Measurements from ENCODE around the gene PARVA. TPM values are rescaled to one million over a fixed set of nuclear protein-coding genes. Genes with fewer than 3 reads are reported as not detected.

The PARVA gene
- polyA plus RNA-seq, 3 donors, result not detected

DNA sequence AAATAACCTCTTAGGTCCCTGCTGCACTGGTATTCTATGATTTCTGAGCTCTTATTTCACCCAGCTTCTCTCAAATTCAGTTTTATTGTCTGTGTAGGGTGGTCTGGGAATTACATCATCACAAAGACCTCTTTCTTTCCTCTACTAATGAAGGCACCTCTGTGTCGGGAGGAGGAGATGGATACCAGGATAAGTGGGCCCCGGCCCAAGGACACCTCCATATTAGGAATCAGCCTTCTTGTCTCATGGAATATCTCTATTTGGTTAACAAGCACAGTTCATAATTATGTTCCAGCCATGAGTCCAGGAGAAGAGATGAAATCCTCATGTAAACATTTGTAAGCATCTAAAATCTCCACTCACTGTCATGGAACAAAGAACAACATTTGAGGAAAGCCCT is 9.4 kb downstream of the PARVA start:
- peaks cover 0 to 2% of the 10 kb centered on the region in 2 donors for H3K27me3 ChIP-seq (ENCODE audit: control insufficient read depth in 2 of 2, insufficient read depth in 2 of 2, low read length in 2 of 2)
- no peak overlapping the region for H3K4me3 ChIP-seq (replicated peaks in 1 of 3; ENCODE audit: low read depth in 2 of 3, low read length in 3 of 3)
- Mint-ChIP-seq H3K4me1 (no peaks in the 10 kb centered on the region), H3K27ac (no peak overlapping the region), H3K9me3 (peaks cover 0 to 1% (median 0%) of the 10 kb centered on the region in 7 donors), H3K4me3 (no peak overlapping the region), H3K27me3 (ENCODE audit: low read depth in 3 of 3) (peaks cover 4 to 14% (median 10%) of the 10 kb centered on the region in 3 donors), H3K36me3 (no peaks in the 10 kb centered on the region)
- DNase-seq, result no peak
- no peaks in the 10 kb centered on the region for H3K79me2 ChIP-seq (ENCODE audit: insufficient read depth, low read length)
- no peaks in the 10 kb centered on the region for H3K4me1 ChIP-seq (ENCODE audit: control insufficient read depth in 1 of 2, insufficient read depth in 2 of 2, low read length in 2 of 2)
- H3K9ac ChIP-seq (ENCODE audit: insufficient read depth, low read length, poor library complexity, severe bottlenecking), result no peak overlapping the region
- TF ChIP-seq, protein P1, sequence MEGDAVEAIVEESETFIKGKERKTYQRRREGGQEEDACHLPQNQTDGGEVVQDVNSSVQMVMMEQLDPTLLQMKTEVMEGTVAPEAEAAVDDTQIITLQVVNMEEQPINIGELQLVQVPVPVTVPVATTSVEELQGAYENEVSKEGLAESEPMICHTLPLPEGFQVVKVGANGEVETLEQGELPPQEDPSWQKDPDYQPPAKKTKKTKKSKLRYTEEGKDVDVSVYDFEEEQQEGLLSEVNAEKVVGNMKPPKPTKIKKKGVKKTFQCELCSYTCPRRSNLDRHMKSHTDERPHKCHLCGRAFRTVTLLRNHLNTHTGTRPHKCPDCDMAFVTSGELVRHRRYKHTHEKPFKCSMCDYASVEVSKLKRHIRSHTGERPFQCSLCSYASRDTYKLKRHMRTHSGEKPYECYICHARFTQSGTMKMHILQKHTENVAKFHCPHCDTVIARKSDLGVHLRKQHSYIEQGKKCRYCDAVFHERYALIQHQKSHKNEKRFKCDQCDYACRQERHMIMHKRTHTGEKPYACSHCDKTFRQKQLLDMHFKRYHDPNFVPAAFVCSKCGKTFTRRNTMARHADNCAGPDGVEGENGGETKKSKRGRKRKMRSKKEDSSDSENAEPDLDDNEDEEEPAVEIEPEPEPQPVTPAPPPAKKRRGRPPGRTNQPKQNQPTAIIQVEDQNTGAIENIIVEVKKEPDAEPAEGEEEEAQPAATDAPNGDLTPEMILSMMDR (IDR thresholded peaks at IDR 0.05), result no peak
- no peak overlapping the region for H3K27ac ChIP-seq (ENCODE audit: low read depth in 1 of 2, low read length in 2 of 2)
- H4K20me1 ChIP-seq (ENCODE audit: insufficient read depth, low read length), result no peaks in the 10 kb centered on the region
- no CpG with 5 or more reads among the region's 2 CpGs for WGBS (ENCODE audit: insufficient coverage)
- H2AFZ ChIP-seq (ENCODE audit: insufficient read depth, low read depth, low read length, poor library complexity, severe bottlenecking), result no peak overlapping the region
- intact Hi-C loops (cut with micrococcal nuclease), result no loop called here
- H3K4me2 ChIP-seq (replicated peaks; ENCODE audit: extremely low read depth, low read length, poor library complexity, severe bottlenecking), result no peak overlapping the region
- H3K9me3 ChIP-seq (replicated peaks in 1 of 2; ENCODE audit: control insufficient read depth in 1 of 2, insufficient read depth in 1 of 2, low read length in 2 of 2), result no peaks in the 10 kb centered on the region
- no peaks in the 10 kb centered on the region for H3K36me3 ChIP-seq (replicated peaks in 1 of 2; ENCODE audit: control insufficient read depth in 1 of 2, insufficient read depth in 2 of 2, low read length in 2 of 2)

DNA sequence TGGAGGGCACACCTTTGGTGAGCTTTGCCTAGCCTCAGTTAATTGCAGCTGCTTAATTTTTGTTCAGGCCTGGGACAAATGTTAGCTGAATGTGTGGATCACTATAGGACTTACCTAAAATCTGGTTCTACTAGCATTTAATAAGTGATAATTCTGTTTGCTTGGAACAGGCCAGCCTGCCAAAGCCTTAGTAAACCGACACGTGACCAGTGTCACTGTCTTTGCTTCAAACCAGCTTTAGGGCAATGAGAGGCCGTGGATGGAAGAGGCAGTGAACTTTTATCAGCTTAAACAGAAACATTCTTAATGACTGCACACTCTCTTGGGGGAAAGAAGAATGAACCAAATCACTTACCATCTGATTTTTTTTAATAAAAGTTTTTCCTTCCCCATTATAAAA is 10.8 kb downstream of the PARVA start:
- H3K36me3 Mint-ChIP-seq, result no peaks in the 10 kb centered on the region
- no peak for DNase-seq
- H3K79me2 ChIP-seq (ENCODE audit: insufficient read depth, low read length), result no peaks in the 10 kb centered on the region
- no peak overlapping the region for H3K4me2 ChIP-seq (replicated peaks; ENCODE audit: extremely low read depth, low read length, poor library complexity, severe bottlenecking)
- H3K27me3 Mint-ChIP-seq (ENCODE audit: low read depth in 3 of 3), result peaks cover 4 to 12% (median 10%) of the 10 kb centered on the region in 3 donors
- H3K9me3 Mint-ChIP-seq, result peaks cover 0 to 1% (median 0%) of the 10 kb centered on the region in 7 donors
- intact Hi-C loops (cut with micrococcal nuclease), result no loop called here
- no peaks in the 10 kb centered on the region for H3K4me1 Mint-ChIP-seq
- peaks cover 0 to 2% of the 10 kb centered on the region in 2 donors for H3K27me3 ChIP-seq (ENCODE audit: control insufficient read depth in 2 of 2, insufficient read depth in 2 of 2, low read length in 2 of 2)
- no peaks in the 10 kb centered on the region for H3K4me1 ChIP-seq (ENCODE audit: control insufficient read depth in 1 of 2, insufficient read depth in 2 of 2, low read length in 2 of 2)
- no peaks in the 10 kb centered on the region for H3K9me3 ChIP-seq (replicated peaks in 1 of 2; ENCODE audit: control insufficient read depth in 1 of 2, insufficient read depth in 1 of 2, low read length in 2 of 2)
- no peaks in the 10 kb centered on the region for H3K36me3 ChIP-seq (replicated peaks in 1 of 2; ENCODE audit: control insufficient read depth in 1 of 2, insufficient read depth in 2 of 2, low read length in 2 of 2)
- H2AFZ ChIP-seq (ENCODE audit: insufficient read depth, low read depth, low read length, poor library complexity, severe bottlenecking), result no peak overlapping the region
- no peak overlapping the region for H3K4me3 Mint-ChIP-seq
- H4K20me1 ChIP-seq (ENCODE audit: insufficient read depth, low read length), result no peaks in the 10 kb centered on the region
- H3K27ac ChIP-seq (ENCODE audit: low read depth in 1 of 2, low read length in 2 of 2), result no peak overlapping the region
- TF ChIP-seq, protein P1 (IDR thresholded peaks at IDR 0.05), result no peak
- H3K27ac Mint-ChIP-seq, result no peak overlapping the region
- H3K4me3 ChIP-seq (replicated peaks in 1 of 3; ENCODE audit: low read depth in 2 of 3, low read length in 3 of 3), result no peak overlapping the region
- no CpG with 5 or more reads among the region's 3 CpGs for WGBS (ENCODE audit: insufficient coverage)
- H3K9ac ChIP-seq (ENCODE audit: insufficient read depth, low read length, poor library complexity, severe bottlenecking), result no peak overlapping the region
